Neural progenitor cell (in vitro differentiated cells): ENCODE data around the gene RELA. TPM values are rescaled to one million over a fixed set of nuclear protein-coding genes. Genes with fewer than 3 reads are reported as not detected.

ENCODE experiments used
- DNase-seq: peaks from one replicate; pipeline ENCODE4 v3.0.0-alpha.2; 2016; ENCODE audit warnings: low spot score
- H2AFZ ChIP-seq: fragments of 200-600 bp; sonication (generic); replicated peaks from 2 replicates; pipeline ENCODE4 v1.6.1; 2016; ENCODE audit warnings: antibody characterized with exemption
- H3F3A ChIP-seq: fragments of 200-600 bp; sonication (generic); 2 replicates; pipeline ENCODE4 v1.6.1; 2016; ENCODE audit warnings: antibody characterized with exemption, low read depth
- H3K27ac ChIP-seq: fragments of 200-600 bp; sonication (generic); 2 replicates; pipeline ENCODE4 v1.5.1; 2016; ENCODE audit warnings: mild to moderate bottlenecking
- H3K27me3 ChIP-seq: fragments of 200-600 bp; sonication (generic); 2 replicates; pipeline ENCODE4 v1.6.1; 2016; ENCODE audit warnings: mild to moderate bottlenecking, moderate library complexity
- H3K36me3 ChIP-seq: fragments of 200-600 bp; sonication (generic); 2 replicates; pipeline ENCODE4 v1.5.1; 2016
- H3K4me1 ChIP-seq: fragments of 200-600 bp; sonication (generic); 2 replicates; pipeline ENCODE4 v1.6.1; 2016; ENCODE audit warnings: mixed run types
- H3K4me2 ChIP-seq: fragments of 200-600 bp; sonication (generic); 2 replicates; pipeline ENCODE4 v1.6.1; 2016
- H3K4me3 ChIP-seq: fragments of 200-600 bp; sonication (generic); 2 replicates; pipeline ENCODE4 v1.5.1; 2016
- H3K79me2 ChIP-seq: fragments of 200-600 bp; sonication (generic); 2 replicates; pipeline ENCODE4 v1.6.1; 2016; ENCODE audit warnings: low read depth
- H3K9ac ChIP-seq: fragments of 200-600 bp; sonication (generic); 2 replicates; pipeline ENCODE4 v1.6.1; 2016
- H3K9me3 ChIP-seq: fragments of 200-600 bp; sonication (generic); 2 replicates; pipeline ENCODE4 v1.5.1; 2016; ENCODE audit warnings: low read depth
- H4K20me1 ChIP-seq: fragments of 200-600 bp; sonication (generic); 2 replicates; pipeline ENCODE4 v1.6.1; 2016; ENCODE audit warnings: low read depth
- H3K27ac Mint-ChIP-seq: 3 replicates; pipeline ENCODE4 v1.8.0; 2021; ENCODE audit warnings: mixed read lengths
- H3K27me3 Mint-ChIP-seq: 2 replicates; pipeline ENCODE4 v1.8.0; 2022; ENCODE audit warnings: low read depth, mild to moderate bottlenecking, inconsistent platforms, moderate library complexity, mixed read lengths; ENCODE audit not compliant: insufficient read depth
- H3K36me3 Mint-ChIP-seq: 3 replicates; pipeline ENCODE4 v1.8.0; 2021; ENCODE audit warnings: mixed read lengths
- H3K4me1 Mint-ChIP-seq: 3 replicates; pipeline ENCODE4 v1.8.0; 2021; ENCODE audit warnings: mixed read lengths
- H3K4me3 Mint-ChIP-seq: 3 replicates; pipeline ENCODE4 v1.8.0; 2021; ENCODE audit warnings: mild to moderate bottlenecking, moderate library complexity, mixed read lengths
- H3K9me3 Mint-ChIP-seq: 3 replicates; pipeline ENCODE4 v1.8.0; 2020; ENCODE audit warnings: mixed read lengths
- CTCF ChIP-seq: fragments of 200-600 bp; sonication (generic); IDR thresholded peaks from 2 replicates; pipeline ENCODE4 v1.5.1; 2017; ENCODE audit warnings: antibody characterized with exemption, mild to moderate bottlenecking
- EZH2 ChIP-seq: fragments of 200-600 bp; sonication (generic); IDR thresholded peaks from 2 replicates; pipeline ENCODE4 v1.6.1; 2017; ENCODE audit warnings: antibody characterized with exemption, mild to moderate bottlenecking, moderate library complexity
- EZH2phosphoT487 ChIP-seq: fragments of 200-600 bp; sonication (generic); IDR thresholded peaks from 2 replicates; pipeline ENCODE4 v1.6.1; 2017; ENCODE audit warnings: antibody characterized with exemption
- total RNA-seq: library from RNA; depleted of rRNA; stranded (reverse); fragments of >200 nt; gene quantifications from 2 replicates; pipeline ENCODE4 v1.2.3, GENCODE V29; 2015; ENCODE audit warnings: low replicate concordance

Gene RELA
- total RNA-seq, 1 donor from 2014 or later = 11.0 TPM

- H3K27ac ChIP-seq = no peak overlapping the region
- no peak overlapping the region for H3K4me3 ChIP-seq
- H3K27me3 ChIP-seq = no peaks in the 10 kb centered on the region
- Mint-ChIP-seq H3K4me1 (peaks cover 12% of the 10 kb centered on the region), H3K36me3 (peaks cover 7% of the 10 kb centered on the region), H3K9me3 (no peaks in the 10 kb centered on the region), H3K27me3 (peaks cover 7% of the 10 kb centered on the region), H3K27ac (no peak overlapping the region), H3K4me3 (peak overlapping the region; percentile 73)
- peaks cover 10% of the 10 kb centered on the region for H3F3A ChIP-seq
- DNase-seq = no peak
- peaks cover 10% of the 10 kb centered on the region for H4K20me1 ChIP-seq
- H3K4me2 ChIP-seq = no peak overlapping the region
- H3K79me2 ChIP-seq = peaks cover 20% of the 10 kb centered on the region
- no peaks in the 10 kb centered on the region for H3K36me3 ChIP-seq
- peaks cover 6% of the 10 kb centered on the region for H3K4me1 ChIP-seq
- TF ChIP-seq EZH2phosphoT487 (no peak), EZH2 (no peak), CTCF (no peak)
- H3K9me3 ChIP-seq = no peaks in the 10 kb centered on the region
- no peak overlapping the region for H3K9ac ChIP-seq
- no peak overlapping the region for H2AFZ ChIP-seq
Measured at GRCh38 chr11:65619281-65619928, 43.3 kb downstream of the RELA start.

GRCh38 chr11:65618763-65619162 lies 44.0 kb downstream of the RELA start:
- Histone ChIP-seq H3K4me3 (no peak overlapping the region), H3K4me1 (peaks cover 6% of the 10 kb centered on the region), H3F3A (peaks cover 12% of the 10 kb centered on the region), H3K36me3 (no peaks in the 10 kb centered on the region), H3K4me2 (no peak overlapping the region), H3K27ac (no peak overlapping the region), H3K9me3 (no peaks in the 10 kb centered on the region), H3K79me2 (peaks cover 26% of the 10 kb centered on the region), H3K9ac (no peak overlapping the region), H3K27me3 (no peaks in the 10 kb centered on the region), H2AFZ (no peak overlapping the region), H4K20me1 (peaks cover 10% of the 10 kb centered on the region)
- TF ChIP-seq EZH2phosphoT487 = no peak
- DNase-seq = no peak
- Mint-ChIP-seq H3K27me3 (peaks cover 7% of the 10 kb centered on the region), H3K36me3 (peaks cover 7% of the 10 kb centered on the region), H3K9me3 (no peaks in the 10 kb centered on the region), H3K27ac (no peak overlapping the region), H3K4me3 (no peak overlapping the region), H3K4me1 (peaks cover 12% of the 10 kb centered on the region)

- no peak overlapping the region for H3K4me3 ChIP-seq
- no peak for DNase-seq
- no peak overlapping the region for H2AFZ ChIP-seq
- TF ChIP-seq CTCF (no peak), EZH2phosphoT487 (no peak), EZH2 (no peak)
- no peak overlapping the region for H3K27ac Mint-ChIP-seq
- no peak overlapping the region for H3K27ac ChIP-seq
- peak overlapping the region; percentile 92 for H3K4me3 Mint-ChIP-seq
- H3F3A ChIP-seq = peaks cover 12% of the 10 kb centered on the region
- peaks cover 32% of the 10 kb centered on the region for H3K79me2 ChIP-seq
- H3K9me3 ChIP-seq = no peaks in the 10 kb centered on the region
- H3K4me2 ChIP-seq = no peak overlapping the region
- H3K27me3 Mint-ChIP-seq = peaks cover 7% of the 10 kb centered on the region
- H3K4me1 Mint-ChIP-seq = peaks cover 13% of the 10 kb centered on the region
- peaks cover 10% of the 10 kb centered on the region for H3K4me1 ChIP-seq
- H3K9me3 Mint-ChIP-seq = no peaks in the 10 kb centered on the region
- H3K9ac ChIP-seq = no peak overlapping the region
- peaks cover 7% of the 10 kb centered on the region for H3K36me3 Mint-ChIP-seq
- peaks cover 12% of the 10 kb centered on the region for H4K20me1 ChIP-seq
- no peaks in the 10 kb centered on the region for H3K27me3 ChIP-seq
- H3K36me3 ChIP-seq = no peaks in the 10 kb centered on the region
Measured at GRCh38 chr11:65617990-65618751, 44.5 kb downstream of the RELA start.
